ENCODE measurements around the gene RAPGEF1. TPM values are rescaled to one million over a fixed set of nuclear protein-coding genes. Genes with fewer than 3 reads are reported as not detected.
"Not testable (repeated sequence)": the region's sequence is repeated elsewhere in the genome, so short reads cannot be mapped to it uniquely, and the experiment has no call there.

RAPGEF1 gene
- total RNA-seq, 6 experiments from 2014 or later, result 22.9 to 53.6 (median 30.2) TPM

GRCh38 chr9:131713016-131713415 is 26.9 kb downstream of the RAPGEF1 start:
- Histone ChIP-seq H3K27ac (peak overlapping the region in 2 of 3 donors; percentile 25 to 57), H3K27me3 (no peaks in the 10 kb centered on the region), H3K4me1 (peaks cover 0 to 16% (median 5%) of the 10 kb centered on the region in 4 donors), H3K9me3 (no peaks in the 10 kb centered on the region), H3K4me3 (no peak overlapping the region), H3K36me3 (no peaks in the 10 kb centered on the region)
- intact Hi-C loops (cut with DNase I), result no loop called here
- 86% methylated on average over 5 of the region's 8 CpGs for WGBS (ENCODE audit: insufficient coverage, low coverage, low lambda C conversion rate, missing lambda C conversion rate)
- no peak for DNase-seq
- ATAC-seq, result no peak
- no peak for TF ChIP-seq POLR2A (IDR thresholded peaks at IDR 0.05)
- TF ChIP-seq CTCF (IDR thresholded peaks at IDR 0.05), result no peak

DNA sequence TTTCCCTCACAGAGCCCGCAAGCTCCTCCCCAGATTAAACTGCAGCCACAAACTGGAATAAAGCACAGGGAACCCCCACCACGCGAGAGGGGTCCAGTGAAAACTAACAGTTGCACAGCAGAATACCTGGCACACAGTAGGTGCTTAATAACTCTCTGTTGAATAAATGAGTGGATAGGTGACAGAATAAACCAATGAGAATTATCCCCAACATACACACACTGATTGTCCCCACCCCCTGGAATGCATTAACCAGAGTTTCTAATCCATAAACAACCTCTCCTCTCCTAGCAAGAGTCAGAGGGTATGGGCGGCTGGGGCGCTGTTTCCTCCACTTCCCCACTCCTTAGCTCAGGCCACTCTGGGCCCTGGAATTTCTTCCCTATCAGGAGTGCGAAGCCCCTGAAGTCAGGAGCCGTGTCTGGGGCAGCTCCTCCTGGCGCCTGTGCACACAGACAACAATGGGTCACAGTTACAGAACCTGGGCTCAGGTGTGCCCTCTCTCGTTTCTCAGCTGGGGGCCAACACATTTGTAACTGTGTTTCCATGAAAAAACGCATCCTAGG is 27.6 kb downstream of the RAPGEF1 start:
- no peak for DNase-seq

GRCh38 chr9:131709771-131710431 is 30.0 kb downstream of the RAPGEF1 start:
- TF ChIP-seq CTCF (IDR thresholded peaks at IDR 0.05) (no peak), POLR2A (IDR thresholded peaks at IDR 0.05) (no peak)
- no peak overlapping the region for H3K4me3 ChIP-seq
- ATAC-seq (no peak), DNase-seq (no peak)
- WGBS (ENCODE audit: insufficient coverage, low coverage, low lambda C conversion rate, missing lambda C conversion rate), result 65% methylated on average over 10 of the region's 10 CpGs
- H3K4me1 ChIP-seq, result peaks cover 0 to 43% (median 23%) of the 10 kb centered on the region in 4 donors
- no peaks in the 10 kb centered on the region for H3K9me3 ChIP-seq
- H3K36me3 ChIP-seq, result no peaks in the 10 kb centered on the region
- intact Hi-C loops (cut with DNase I), result no loop called here
- peak overlapping the region; percentile 58 to 88 (median 75) for H3K27ac ChIP-seq
- H3K27me3 ChIP-seq, result no peaks in the 10 kb centered on the region

More for the DNA sequence above, 27.6 kb downstream of the RAPGEF1 start:
- Histone ChIP-seq H3K27ac (no peak overlapping the region), H3K36me3 (no peaks in the 10 kb centered on the region), H3K27me3 (no peaks in the 10 kb centered on the region), H3K9me3 (no peaks in the 10 kb centered on the region), H3K4me3 (no peak overlapping the region), H3K4me1 (peaks cover 0 to 19% (median 8%) of the 10 kb centered on the region in 4 donors)
- 72% methylated on average over 6 of the region's 10 CpGs for WGBS (ENCODE audit: insufficient coverage, low coverage, low lambda C conversion rate, missing lambda C conversion rate)
- intact Hi-C loops (cut with DNase I), result no loop called here
- TF ChIP-seq CTCF (IDR thresholded peaks at IDR 0.05), result no peak
- no peak for TF ChIP-seq POLR2A (IDR thresholded peaks at IDR 0.05)
- no peak for ATAC-seq

- DNase-seq; ATAC-seq; intact Hi-C loops (cut with DNase I); H3K27me3 ChIP-seq; H3K9me3 ChIP-seq; H3K36me3 ChIP-seq; H3K4me3 ChIP-seq: not testable (repeated sequence)
- Histone ChIP-seq H3K27ac (peak overlapping the region; percentile 58 to 88 (median 75)), H3K4me1 (peaks cover 0 to 50% (median 26%) of the 10 kb centered on the region in 4 donors)
- 84% methylated on average over 11 of the region's 14 CpGs for WGBS (ENCODE audit: insufficient coverage, low coverage, low lambda C conversion rate, missing lambda C conversion rate)
These were observed 30.7 kb downstream of the RAPGEF1 start for GRCh38 chr9:131709010-131709770.
